ENCODE measurements around the gene HDGFL3.
"Not testable (repeated sequence)": the region's sequence is repeated elsewhere in the genome, so short reads cannot be mapped to it uniquely, and the experiment has no call there.

Gene HDGFL3

DNA sequence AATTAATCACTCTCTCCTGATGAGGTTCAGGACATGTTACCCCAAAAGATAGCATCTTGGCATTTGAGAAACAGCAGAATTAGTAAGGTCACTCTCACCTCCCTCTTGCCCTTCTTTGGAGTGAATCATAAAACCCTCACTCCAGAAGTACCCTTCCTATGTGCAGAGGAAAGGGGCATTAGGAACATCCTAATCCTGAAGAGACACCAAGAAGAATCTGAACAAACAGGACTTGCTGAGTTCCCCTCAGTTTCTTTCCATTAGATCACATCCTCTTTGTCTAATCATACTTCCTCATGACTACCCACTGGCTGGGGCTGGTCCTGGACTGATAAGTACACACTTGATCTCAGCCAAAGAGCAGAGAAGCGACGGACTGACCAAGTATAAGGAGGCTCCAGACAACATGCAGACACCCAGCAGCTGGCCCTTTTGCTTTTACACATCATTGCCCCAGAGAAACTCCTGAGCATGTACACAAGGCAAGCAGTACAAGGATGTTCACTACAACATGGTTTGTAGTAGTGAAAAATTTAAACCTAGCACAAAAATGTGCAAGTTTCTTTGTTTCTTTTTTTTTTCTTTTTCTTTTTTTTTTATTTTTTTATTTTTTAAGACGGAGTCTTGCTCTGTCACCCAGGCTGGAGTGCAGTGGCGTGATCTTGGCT lies 115.2 kb downstream of the HDGFL3 start:
- peaks cover 4% of the 10 kb centered on the region for H3K9me3 Mint-ChIP-seq
- ATAC-seq (ENCODE audit: low read depth) (peak; percentile 88), DNase-seq (ENCODE audit: low spot score in 2 of 2) (no peak)
- H3K36me3 Mint-ChIP-seq: no peaks in the 10 kb centered on the region
- H3K27me3 Mint-ChIP-seq: peaks cover 7% of the 10 kb centered on the region
- H3K4me3 Mint-ChIP-seq: peak overlapping the region; percentile 1
- peaks cover 6% of the 10 kb centered on the region for H3K4me1 Mint-ChIP-seq
- H3K27ac Mint-ChIP-seq: peak overlapping the region; percentile 84

DNA sequence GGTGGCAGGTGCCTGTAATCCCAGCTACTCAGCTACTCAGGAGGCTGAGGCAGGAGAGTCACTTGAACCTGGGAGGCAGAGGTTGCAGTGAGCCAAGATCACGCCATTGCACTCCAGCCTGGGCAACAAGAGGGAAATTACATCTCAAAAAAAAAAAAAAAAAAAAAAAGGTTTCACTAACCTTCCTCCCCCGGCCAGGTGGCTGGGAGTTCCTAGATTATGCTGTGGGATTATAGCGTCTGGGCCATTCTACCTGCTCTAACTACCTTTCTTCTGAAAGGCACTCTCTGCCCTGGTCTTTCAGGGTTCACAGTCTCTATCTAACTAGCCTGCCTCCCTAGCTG lies 115.7 kb downstream of the HDGFL3 start:
- H3K27ac Mint-ChIP-seq: peak overlapping the region; percentile 84
- H3K4me3 Mint-ChIP-seq; H3K27me3 Mint-ChIP-seq; H3K4me1 Mint-ChIP-seq; DNase-seq (ENCODE audit: low spot score in 2 of 2); H3K9me3 Mint-ChIP-seq; H3K36me3 Mint-ChIP-seq: not testable (repeated sequence)
- ATAC-seq (ENCODE audit: low read depth): peak; percentile 12

DNA sequence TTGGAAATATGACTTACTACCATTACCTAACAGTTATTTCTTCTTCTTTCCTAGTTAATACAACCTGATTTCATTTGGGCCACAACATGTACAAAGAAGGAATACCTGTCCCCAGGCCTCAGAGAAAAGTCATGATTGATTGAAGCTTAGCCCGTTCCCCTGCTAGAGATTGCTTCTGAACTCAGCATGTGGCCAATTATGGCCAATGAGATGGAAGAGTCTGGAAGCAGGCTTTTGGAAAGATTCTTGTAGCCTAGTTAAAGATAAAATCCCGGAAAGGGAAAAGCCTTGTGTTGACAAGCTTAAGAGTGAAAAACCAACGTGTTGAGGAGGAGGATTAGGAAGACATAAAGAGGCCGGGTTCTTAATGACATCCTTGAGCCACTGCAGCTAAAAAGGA lies 117.2 kb downstream of the HDGFL3 start:
- H3K4me3 Mint-ChIP-seq: no peak overlapping the region
- H3K36me3 Mint-ChIP-seq: no peaks in the 10 kb centered on the region
- H3K27me3 Mint-ChIP-seq: peaks cover 5% of the 10 kb centered on the region
- no peak for DNase-seq (ENCODE audit: low spot score in 2 of 2)
- no peak overlapping the region for H3K27ac Mint-ChIP-seq
- no peak for ATAC-seq (ENCODE audit: low read depth)
- peaks cover 6% of the 10 kb centered on the region for H3K4me1 Mint-ChIP-seq
- H3K9me3 Mint-ChIP-seq: no peaks in the 10 kb centered on the region

DNA sequence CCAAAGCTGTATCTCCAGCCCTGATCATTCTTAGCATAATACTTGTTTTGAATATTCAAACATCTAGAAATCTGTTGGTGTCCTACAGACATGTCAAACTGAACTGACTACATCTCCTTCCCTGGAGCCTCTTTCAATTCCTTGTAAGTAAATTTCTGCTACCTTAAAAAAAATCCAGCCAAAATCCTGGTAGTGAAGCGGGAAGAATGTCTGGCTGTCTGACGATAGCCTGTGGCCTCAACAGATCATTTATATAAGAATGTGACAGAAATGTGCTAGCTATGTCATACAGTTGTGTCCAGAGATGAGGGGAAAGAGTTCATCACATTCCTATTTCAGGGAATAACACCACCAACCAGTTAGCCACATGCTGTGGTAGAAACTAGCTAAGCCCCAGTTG lies 118.7 kb downstream of the HDGFL3 start:
- Mint-ChIP-seq H3K9me3 (no peaks in the 10 kb centered on the region), H3K27me3 (peaks cover 8% of the 10 kb centered on the region), H3K36me3 (no peaks in the 10 kb centered on the region), H3K4me3 (no peak overlapping the region), H3K27ac (no peak overlapping the region), H3K4me1 (peaks cover 6% of the 10 kb centered on the region)
- ATAC-seq (ENCODE audit: low read depth) (no peak), DNase-seq (ENCODE audit: low spot score in 2 of 2) (no peak)

DNA sequence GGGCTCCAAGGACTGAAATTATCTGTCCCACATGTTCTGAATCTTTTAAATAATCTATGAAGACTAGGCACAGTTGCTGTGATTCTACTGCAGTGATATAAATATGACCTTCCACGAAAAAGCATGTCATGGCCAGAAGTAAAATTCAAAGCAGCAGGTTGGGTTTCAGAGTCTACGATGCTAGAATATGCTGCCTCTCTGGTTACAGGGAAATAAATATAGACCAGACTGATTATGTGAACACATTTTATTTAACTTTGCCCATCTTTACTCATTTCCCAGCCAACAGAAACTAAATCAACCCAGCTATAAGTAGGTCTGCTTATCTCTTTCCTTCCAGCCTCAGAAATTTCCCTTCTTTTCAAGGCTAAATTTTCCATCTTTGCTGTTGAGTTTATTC lies 120.0 kb downstream of the HDGFL3 start:
- ATAC-seq (ENCODE audit: low read depth) (no peak), DNase-seq (ENCODE audit: low spot score in 2 of 2) (no peak)
- H3K9me3 Mint-ChIP-seq: no peaks in the 10 kb centered on the region
- no peak overlapping the region for H3K4me3 Mint-ChIP-seq
- H3K36me3 Mint-ChIP-seq: no peaks in the 10 kb centered on the region
- peaks cover 8% of the 10 kb centered on the region for H3K27me3 Mint-ChIP-seq
- H3K4me1 Mint-ChIP-seq: peaks cover 6% of the 10 kb centered on the region
- H3K27ac Mint-ChIP-seq: no peak overlapping the region

DNA sequence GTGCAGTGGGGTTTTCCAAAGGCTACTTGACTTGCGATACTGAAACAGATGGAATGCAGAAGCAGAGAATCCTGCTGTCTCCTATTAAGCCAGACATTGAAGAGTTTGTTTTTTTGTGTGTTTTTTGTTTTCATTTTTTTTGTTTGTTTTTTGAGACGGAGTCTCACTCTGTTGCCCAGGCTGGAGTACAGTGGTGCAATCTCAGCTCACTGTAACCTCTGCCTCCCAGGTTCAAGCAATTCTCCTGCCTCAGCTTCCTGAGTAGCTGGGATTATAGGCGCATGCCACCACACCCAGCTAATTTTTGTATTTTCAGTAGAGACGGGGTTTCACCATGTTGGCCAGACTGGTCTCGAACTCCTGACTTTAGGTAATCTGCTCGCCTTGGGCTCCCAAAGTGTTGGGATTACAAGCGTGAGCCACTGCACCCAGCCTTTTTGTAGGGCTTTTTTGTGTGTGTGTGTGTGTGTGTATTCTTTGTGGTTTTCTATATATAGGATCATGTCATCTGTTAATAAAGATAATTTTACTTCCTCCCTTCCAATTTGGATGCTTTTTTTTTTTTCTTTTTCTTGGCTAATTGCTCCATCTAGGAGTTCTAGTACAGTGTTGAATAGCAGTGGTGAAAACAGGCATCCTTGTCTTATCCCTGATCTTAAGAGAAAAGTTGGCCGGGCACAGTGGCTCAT lies 121.6 kb downstream of the HDGFL3 start:
- not testable (repeated sequence) for H3K27ac Mint-ChIP-seq; H3K4me1 Mint-ChIP-seq; DNase-seq (ENCODE audit: low spot score in 2 of 2); H3K36me3 Mint-ChIP-seq; ATAC-seq (ENCODE audit: low read depth); H3K9me3 Mint-ChIP-seq; H3K4me3 Mint-ChIP-seq
- H3K27me3 Mint-ChIP-seq: peaks cover 11% of the 10 kb centered on the region

DNA sequence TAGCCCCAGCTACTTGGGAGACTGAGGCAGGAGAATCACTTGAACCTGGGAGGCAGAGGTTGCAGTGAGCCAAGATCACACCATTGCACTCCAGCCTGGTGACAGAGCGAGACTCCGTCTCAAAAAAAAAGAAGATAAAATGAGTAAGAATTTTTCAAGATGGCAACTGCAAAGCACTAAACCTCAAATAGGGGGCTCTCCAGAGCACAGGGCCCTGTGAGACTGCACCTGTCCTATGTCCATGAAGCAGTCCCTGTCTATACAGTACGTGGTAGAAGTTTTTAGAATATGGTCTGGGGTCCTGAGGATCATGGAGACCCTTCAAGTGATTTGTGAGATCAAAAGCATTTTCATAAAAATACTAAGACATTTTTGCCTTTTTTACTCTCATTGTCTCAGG lies 122.2 kb downstream of the HDGFL3 start:
- not testable (repeated sequence) for H3K4me1 Mint-ChIP-seq; ATAC-seq (ENCODE audit: low read depth); H3K27ac Mint-ChIP-seq; H3K9me3 Mint-ChIP-seq; H3K4me3 Mint-ChIP-seq; DNase-seq (ENCODE audit: low spot score in 2 of 2); H3K36me3 Mint-ChIP-seq
- H3K27me3 Mint-ChIP-seq: peaks cover 11% of the 10 kb centered on the region

DNA sequence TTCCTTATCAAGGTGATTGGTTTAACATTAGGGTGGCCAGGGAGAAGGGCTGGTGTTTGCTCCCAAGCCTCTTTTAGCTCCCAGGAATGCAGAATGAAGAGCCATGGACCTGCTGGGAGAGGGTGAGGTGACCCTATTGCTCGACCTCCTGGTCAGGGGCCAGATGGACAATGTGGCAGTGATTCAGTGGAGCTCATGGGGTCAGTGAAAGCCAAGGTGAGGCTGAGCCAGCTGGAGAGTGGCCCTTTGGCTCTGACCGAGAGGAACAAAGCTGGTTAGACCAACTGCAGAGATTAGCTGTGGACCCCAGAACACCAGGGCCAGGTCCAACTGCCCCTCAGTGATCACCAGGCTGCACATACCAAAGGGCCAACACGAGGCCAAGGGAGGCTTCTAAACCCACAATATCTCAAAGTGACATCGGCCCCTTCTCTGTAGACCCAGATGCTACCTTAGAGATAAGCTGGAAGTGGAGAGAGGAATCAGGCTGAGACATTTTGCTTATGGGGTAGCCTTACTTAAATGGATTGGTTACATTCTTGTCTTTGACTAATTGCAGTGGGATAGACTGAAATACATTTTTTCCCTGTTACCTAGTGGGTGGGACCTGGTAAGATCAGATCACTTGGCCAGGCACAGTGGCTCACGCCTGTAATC lies 124.8 kb downstream of the HDGFL3 start:
- DNase-seq (ENCODE audit: low spot score in 2 of 2) (no peak), ATAC-seq (ENCODE audit: low read depth) (no peak)
- H3K27me3 Mint-ChIP-seq: peaks cover 14% of the 10 kb centered on the region
- no peak overlapping the region for H3K4me3 Mint-ChIP-seq
- H3K4me1 Mint-ChIP-seq: peaks cover 3% of the 10 kb centered on the region
- H3K9me3 Mint-ChIP-seq: no peaks in the 10 kb centered on the region
- H3K36me3 Mint-ChIP-seq: no peaks in the 10 kb centered on the region
- H3K27ac Mint-ChIP-seq: no peak overlapping the region

DNA sequence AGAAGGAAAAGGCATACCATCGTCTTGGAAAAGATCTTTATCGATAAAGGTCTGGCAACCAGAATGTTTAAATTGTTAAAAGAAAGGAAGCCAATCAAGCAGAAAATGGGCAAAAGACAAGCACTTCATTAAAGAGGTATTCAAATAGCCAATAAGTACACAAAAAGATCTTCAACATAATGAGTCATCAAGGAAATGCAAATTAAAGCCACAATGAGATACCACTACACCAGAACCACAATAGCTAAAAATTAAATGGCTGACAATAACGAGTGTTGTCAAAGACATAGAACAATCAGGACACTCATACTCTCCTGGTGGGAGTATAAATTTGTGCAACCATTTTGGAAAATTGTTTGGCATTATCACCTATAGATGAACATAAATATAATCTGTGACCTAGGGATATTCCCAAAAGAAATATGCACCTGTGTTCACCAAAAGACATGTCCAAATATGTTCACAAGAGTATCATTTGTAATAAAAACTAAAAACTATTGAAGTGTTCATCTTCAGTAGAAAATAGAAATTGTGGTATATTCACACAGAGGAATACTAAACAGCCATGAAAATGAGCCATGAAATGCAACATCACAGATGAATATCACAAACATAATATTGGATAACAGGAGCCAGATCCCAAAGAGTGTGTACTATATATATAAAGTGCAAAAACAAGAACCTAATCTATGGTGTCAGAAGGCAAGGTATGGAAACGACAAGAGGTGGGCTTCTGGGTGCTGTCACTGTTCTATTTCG lies 126.2 kb downstream of the HDGFL3 start:
- Mint-ChIP-seq H3K27ac (no peak overlapping the region), H3K4me1 (peaks cover 3% of the 10 kb centered on the region), H3K4me3 (no peak overlapping the region), H3K27me3 (peaks cover 14% of the 10 kb centered on the region), H3K9me3 (no peaks in the 10 kb centered on the region), H3K36me3 (no peaks in the 10 kb centered on the region)
- no peak for DNase-seq (ENCODE audit: low spot score in 2 of 2)
- no peak for ATAC-seq (ENCODE audit: low read depth)

DNA sequence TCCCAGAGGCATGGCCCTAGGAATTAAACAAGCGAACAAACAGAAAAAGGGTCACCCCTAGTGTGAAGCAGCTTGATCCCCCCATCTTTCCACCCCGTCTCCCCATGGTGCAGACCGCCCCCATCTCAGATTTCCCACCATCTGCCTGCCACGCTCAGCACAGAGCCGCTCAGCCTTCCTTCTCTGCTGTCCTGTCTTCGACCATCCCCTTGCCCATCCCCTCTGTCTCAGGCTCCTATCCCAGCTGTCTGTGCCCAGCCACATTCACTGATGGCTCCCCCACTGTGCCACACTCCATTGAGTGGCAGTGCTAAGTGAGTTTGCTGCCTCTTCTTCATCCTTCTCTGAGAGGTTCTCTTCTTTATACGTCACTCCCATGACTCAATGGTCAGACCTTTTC lies 128.9 kb downstream of the HDGFL3 start:
- Mint-ChIP-seq H3K27ac (no peak overlapping the region), H3K36me3 (peaks cover 3% of the 10 kb centered on the region), H3K9me3 (peaks cover 6% of the 10 kb centered on the region), H3K4me1 (peaks cover 3% of the 10 kb centered on the region), H3K4me3 (no peak overlapping the region), H3K27me3 (peaks cover 20% of the 10 kb centered on the region)
- no peak for ATAC-seq (ENCODE audit: low read depth)
- no peak for DNase-seq (ENCODE audit: low spot score in 2 of 2)

All from memory B cell (primary cell).